NCI-H2227 (cell line): ENCODE measurements around the gene GPR85.
"Not testable (repeated sequence)": the region's sequence is repeated elsewhere in the genome, so short reads cannot be mapped to it uniquely, and the experiment has no call there.

Experiments
- DNase-seq: peaks from one replicate; lab custom pipeline; 2025; ENCODE audit not compliant: unreplicated experiment; lab: John Stamatoyannopoulos, UW

Gene GPR85

DNA sequence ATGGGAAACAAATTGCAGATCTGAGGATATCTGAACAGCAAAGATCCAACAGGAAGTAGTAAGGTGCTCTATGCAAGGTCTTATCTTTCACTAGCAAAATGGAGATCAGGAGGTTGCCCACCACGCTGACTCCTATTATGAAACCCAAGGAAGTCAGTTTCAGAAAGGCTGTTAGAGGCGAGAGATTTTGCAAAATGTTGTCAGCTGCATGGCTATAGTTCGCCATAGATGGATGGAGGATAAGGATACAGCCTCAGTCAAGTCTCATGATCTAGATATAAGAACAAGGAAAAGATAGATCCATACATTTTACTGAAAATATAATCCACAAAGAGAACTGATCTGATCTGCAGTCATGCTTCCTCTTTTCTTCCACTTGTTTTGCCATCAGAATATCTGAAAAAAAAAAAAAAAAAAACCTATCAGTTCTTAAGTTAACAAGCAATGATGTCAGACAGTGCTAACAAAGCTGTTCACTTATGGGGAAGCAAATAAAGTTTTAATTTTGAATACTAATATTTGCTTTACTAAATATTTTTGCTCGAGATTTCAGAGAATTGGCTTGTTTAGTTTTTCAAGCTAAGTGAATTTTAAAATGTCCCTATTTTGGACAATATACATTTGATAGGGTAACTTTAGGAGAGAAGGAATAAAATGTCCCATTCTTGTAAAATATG lies 2.0 kb downstream of the GPR85 start:
- no peak for DNase-seq

DNA sequence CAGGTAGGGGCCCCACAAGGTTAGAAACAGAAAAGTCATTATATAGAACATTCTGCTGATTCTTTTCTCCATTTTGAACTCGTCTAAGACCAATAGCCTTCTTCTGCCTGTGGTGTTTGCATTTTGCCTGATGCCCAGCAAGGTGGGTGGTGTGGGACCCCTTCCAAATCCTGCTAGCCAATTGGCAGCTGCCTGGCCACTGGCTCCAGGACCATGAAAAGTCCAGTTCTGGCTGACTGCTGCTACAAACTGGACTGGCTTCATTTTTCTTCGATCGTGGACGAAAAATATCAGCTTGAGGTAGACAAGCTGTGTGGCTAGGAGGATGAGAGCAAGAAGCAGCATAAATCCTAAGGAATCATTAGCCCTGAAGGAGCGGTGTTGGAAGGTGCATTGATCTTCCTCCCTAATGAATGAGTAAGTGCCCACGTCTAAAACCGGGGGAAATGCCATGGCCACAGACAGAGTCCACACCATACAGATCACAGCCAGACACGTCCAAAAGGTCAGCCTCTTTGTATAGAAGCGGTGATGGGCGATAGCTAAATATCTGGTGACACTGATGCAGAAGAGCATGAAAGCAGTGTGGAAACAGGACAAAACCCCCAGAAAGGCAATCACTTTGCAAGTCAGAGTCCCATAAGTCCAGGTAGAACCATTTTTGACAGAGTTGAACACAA lies 2.7 kb downstream of the GPR85 start:
- DNase-seq: no peak

DNA sequence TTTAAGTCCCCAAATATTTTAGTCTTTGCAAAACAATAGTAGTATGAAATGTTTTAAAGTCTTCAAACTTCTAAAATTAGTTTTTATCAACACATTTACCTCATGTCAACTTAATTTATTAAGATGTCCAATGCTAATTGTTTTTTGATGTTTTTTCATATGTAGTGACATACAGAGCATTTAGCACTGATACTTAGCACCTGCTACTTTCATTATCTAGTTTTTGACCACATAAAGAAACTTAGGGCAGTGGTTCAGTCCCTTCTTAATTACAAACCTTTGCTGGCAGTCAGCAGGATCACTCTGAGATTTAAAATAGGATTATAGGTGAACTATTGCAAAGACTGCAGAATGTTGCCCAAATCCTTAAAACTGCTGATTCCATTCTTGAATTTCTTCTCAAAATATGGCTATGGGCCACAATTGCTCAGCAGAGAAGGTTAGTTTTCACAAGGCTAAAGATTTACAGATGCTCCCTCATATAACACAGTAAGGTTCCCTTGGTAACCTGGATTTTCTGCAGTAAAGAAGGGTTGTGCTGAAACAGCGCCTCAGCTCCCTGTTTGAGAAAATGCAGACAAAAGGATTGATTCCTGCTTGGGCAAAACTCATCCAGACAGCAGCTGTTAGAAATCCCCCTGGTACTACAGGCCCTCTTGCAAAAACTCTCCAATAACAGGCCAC lies 3.4 kb downstream of the GPR85 start:
- DNase-seq: no peak

DNA sequence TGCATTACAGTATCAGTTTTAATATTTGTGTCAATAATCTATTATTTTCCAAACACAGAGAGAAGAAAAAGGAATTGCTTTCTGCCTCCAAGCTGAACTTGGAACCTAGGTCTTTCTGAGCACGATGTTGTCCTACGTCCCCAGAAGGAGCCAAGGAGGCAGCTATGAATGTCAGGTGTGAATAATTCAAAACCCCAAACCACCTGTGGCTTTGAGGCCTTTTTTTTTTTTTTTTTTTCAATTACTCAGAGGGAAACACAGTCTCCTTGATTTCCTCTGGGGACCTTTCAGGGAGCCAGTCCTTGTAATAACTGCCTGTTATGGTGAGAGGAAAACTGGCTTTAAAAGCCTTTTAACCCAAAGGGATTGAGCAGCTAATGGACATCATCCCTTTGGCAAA lies 8.3 kb downstream of the GPR85 start:
- DNase-seq: no peak

DNA sequence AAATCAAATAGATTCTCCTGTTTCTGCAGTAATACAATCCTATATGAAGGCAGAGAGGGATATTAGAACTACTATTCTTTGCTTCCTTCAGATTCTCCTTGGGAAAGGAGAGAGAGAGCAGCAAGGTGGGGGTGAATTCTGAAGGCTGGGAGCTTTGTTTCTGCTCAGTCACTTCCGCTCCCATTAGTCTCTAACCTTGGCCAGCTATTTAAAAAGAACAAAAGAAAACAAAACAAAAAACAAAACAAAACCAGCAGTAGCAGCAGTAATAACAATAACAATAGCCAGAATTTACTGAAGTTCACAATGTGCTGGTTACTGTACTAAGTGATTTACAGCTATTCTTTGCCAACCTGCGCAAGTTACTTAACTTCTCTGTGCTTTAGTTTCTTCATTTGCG lies 9.9 kb downstream of the GPR85 start:
- no peak for DNase-seq

DNA sequence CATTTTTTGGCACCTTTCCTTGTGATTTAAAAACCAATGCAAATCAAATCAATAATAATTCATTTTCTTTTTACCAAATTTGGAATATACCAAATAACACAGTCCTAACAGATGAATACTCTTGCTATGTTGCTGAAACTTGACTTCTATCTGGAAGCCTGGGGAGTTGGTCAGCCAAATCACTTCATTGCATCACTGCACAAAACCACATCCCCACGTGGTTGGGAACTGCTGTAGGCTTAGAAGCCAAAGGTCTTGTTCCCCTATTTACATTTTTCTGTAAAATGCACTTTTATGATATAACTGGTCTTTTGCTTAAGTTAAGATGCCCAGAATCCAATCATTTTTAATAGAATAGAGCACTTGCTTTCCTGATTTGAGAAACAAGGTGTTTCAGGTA lies 15.2 kb downstream of the GPR85 start:
- no peak for DNase-seq

DNA sequence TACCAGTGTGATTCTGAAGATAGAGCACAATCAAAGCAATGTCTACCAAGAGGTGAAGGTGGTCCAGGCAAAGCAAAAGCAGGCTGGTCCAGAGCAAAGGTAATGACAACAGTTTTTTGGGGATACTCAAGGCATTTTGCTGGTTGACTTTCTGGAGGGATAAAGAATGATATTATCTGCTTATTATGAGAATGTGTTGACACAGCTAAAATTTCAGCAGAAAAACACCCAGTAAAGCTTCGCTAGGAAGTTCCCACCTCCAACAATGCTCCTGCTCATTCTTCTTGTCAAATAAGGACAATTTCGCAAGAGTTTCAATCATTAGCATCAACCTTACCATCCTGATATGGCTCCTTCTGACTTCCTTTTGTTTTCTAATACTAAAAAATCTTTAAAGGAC lies 24.1 kb downstream of the GPR85 start:
- no peak for DNase-seq

DNA sequence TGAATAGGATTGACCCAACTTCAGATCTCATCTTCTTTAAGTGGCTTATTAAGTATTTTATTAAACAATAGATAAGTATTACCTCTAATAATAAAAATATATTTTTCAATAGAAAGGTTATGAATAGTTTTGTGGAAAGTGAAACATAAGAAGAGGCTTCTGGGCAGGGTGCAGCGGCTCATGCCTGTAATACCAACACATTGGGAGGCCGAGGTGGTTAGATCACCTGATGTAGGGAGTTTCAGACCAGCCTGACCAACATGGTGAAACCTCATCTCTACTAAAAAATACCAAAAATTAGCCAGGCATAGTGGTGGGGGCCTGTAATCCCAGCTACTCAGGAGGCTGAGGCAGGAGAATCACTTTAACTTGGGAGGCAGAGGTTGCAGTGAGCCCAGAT lies 26.5 kb downstream of the GPR85 start:
- DNase-seq: no peak

DNA sequence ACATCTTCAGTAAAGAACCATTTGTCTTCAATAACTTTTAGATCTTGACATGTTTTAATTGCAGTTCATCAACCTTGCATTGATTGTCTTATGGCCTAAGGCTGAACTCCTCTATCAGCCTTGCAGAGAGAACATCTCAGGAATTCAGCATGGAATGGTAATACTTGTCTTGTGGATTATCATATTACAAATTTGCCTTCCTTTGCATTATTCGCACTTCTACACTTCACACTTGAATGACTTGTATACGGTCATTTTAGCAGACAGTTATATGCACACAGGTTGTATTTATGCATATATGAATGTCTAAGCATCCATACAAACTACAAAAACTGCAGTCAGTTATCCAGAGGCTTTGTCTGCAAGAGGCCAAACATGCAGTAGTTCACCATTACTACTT lies 31.7 kb downstream of the GPR85 start:
- DNase-seq: no peak

DNA sequence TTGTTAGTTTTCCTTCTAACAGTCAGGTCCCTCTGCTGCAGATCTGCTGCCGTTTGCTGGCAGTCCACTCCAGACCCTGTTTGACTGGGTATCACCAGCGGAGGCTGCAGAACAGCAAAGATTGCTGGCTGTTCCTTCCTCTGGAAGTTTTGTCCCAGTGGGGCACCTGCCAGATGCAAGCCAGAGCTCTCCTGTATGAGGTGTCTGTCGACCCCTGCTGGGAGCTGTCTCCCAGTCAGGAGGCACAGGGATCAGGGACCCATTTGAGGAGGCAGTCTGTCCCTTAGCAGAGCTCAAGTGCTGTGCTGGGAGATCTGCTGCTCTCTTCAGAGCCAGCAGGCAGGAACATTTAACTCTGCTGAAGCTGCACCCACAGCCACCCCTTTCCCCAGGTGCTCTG lies 32.4 kb downstream of the GPR85 start:
- DNase-seq: not testable (repeated sequence)

DNA sequence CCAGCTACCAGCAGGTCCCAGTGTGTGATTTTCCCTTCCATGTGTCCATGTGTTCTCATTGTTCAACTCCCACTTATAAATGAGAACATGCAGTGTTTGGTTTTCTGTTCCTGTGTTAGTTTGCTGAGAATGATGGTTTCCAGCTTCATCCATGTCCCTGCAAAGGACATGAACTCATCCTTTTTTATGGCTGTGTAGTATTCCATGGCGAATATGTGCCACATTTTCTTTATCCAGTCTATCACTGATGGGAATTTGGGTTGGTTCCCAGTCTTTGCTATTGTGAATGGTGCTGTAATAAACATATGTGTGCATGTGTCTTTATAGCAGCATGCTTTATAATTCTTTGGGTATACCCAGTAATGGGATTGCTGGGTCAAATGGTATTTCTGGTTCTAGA lies 37.4 kb downstream of the GPR85 start:
- DNase-seq: not testable (repeated sequence)

DNA sequence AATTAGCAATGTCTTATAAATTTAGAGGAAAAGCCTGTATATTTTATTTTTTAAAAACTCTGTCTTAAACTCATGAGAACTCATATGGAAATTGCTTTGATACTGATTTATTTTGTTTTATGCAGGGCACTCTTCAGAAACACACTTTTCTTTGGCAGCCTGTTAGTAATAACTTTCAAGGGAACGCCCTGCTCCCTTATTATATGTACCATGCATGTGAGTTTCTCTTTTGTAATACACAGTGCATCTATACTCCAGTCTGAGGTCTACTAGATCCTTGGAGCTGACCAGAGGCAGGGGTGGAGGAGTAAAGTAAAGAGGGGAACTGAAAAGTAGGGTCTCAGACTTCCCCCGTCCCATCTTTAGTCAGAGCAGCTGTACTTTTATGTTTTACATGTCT lies 40.2 kb downstream of the GPR85 start:
- DNase-seq: no peak

DNA sequence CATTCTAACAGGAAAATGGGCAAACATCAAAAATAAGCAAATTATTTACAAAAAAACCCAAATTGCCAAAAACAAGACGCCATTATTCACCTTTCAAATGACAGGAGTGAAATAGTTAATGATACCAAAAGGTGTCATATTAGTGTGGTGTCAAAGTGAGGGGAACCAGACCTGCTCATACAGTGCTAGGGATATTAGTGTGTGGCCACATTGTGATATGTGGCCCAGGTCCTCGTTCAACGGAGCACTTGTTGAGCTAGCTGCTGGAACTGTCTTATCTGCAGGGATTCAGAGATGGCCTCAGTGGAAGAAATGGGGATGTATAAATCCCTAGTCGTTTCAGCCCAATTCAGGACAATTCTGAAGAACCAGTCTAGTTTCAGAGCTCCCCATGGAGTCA lies 41.2 kb downstream of the GPR85 start:
- DNase-seq: no peak

DNA sequence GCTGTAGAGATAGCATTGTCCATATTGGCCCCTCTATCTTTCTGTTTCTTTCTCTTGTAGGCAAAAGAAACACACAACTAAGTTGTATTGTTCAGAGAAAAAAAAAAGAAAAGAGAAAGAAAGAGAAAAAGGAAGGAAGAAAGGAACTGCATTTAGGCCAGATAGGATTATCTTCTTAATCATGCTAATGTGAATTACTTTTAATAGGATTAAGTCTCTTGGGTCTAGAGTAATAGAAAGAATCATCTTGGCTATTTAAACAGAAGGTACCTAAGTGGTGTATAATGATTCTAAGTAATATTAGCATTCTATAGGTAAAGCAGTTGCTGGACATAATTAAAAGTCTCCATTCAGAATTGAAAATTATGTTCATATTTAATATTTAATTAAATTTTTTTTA lies 42.2 kb downstream of the GPR85 start:
- no peak for DNase-seq

DNA sequence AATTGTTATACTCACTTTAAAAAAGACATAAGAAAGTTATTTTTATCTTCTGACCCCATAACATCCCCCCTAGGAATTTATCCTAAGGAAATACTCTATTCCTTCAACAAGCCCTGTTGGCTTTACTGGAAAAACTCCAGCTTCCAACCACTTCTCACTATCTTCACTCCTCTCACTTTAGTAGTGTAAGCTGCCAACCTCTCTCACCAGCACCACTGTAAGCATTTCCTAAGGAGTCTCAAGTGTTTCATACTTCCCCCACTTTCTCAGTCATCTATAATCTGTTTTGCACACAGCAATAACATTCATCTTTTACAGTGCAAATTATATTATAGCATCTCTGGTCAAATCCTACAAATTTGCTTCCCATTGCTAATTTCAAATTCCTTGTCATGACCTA lies 45.8 kb downstream of the GPR85 start:
- DNase-seq: no peak

DNA sequence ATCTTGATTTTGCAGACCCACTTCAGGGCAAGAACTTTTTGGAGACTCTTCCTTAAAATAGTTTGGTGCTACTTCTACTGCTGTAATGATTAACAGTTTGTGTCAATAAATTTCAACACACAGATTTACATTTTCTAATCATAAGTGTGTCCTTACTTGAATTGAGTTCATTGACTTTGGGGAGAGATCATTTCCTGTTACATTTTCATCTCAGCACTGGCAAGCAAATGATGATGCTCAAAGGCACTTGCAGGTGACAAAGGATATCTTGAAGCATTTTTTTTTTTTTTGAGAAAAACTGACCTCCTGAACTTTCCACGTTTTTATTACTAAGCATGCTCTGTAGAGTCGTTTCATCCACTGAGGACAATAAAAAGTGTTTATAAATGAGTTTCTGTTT lies 52.7 kb downstream of the GPR85 start:
- DNase-seq: no peak
